Trophoblast cell (in vitro differentiated cells and primary cell): ENCODE measurements around the gene TENM4.

ENCODE experiments used
- DNase-seq, 2 donors: peaks; one replicate each; pipeline ENCODE4 v3.0.0-alpha.2; 2016
- H2AFZ ChIP-seq: 2 replicates; pipeline ENCODE4 v1.6.1; 2013; ENCODE audit warnings: low read length, moderate library complexity, mild to moderate bottlenecking; ENCODE audit not compliant: insufficient read depth, poor library complexity
- H2AK5ac ChIP-seq: 2 replicates; pipeline ENCODE4 v1.6.1; 2013; ENCODE audit warnings: mild to moderate bottlenecking, low read length
- H2BK120ac ChIP-seq: 2 replicates; pipeline ENCODE4 v1.6.1; 2013; ENCODE audit warnings: low read length, mild to moderate bottlenecking, moderate library complexity; ENCODE audit not compliant: insufficient read depth, poor library complexity
- H2BK12ac ChIP-seq: 2 replicates; pipeline ENCODE4 v1.6.1; 2013; ENCODE audit warnings: mild to moderate bottlenecking, low read length, moderate library complexity
- H2BK5ac ChIP-seq: 2 replicates; pipeline ENCODE4 v1.6.1; 2013; ENCODE audit warnings: low read length, low read depth, moderate library complexity, mild to moderate bottlenecking; ENCODE audit not compliant: poor library complexity
- H3K14ac ChIP-seq: 2 replicates; pipeline ENCODE4 v1.6.1; 2013; ENCODE audit warnings: mild to moderate bottlenecking, low read length
- H3K18ac ChIP-seq: 2 replicates; pipeline ENCODE4 v1.6.1; 2013; ENCODE audit warnings: mild to moderate bottlenecking, low read length
- H3K23ac ChIP-seq: 2 replicates; pipeline ENCODE4 v1.6.1; 2013; ENCODE audit warnings: low read length
- H3K27ac ChIP-seq: 2 replicates; pipeline ENCODE4 v1.5.1; 2013; ENCODE audit warnings: low read depth, mild to moderate bottlenecking, inconsistent platforms, low read length, moderate library complexity
- H3K27me3 ChIP-seq: 2 replicates; pipeline ENCODE4 v1.6.1; 2013; ENCODE audit warnings: inconsistent platforms, mild to moderate bottlenecking, low read length, moderate library complexity; ENCODE audit not compliant: insufficient read depth
- H3K36me3 ChIP-seq, 2 experiments: 1 replicate in 1 of 2; 2 replicates in 1 of 2; pipeline ENCODE4 v1.6.1; 2013; ENCODE audit warnings: low read length in 2 of 2, mild to moderate bottlenecking in 2 of 2, moderate library complexity in 1 of 2; ENCODE audit not compliant: insufficient read depth in 2 of 2, control insufficient read depth in 1 of 2
- H3K4ac ChIP-seq: 2 replicates; pipeline ENCODE4 v1.6.1; 2013; ENCODE audit warnings: low read depth, mild to moderate bottlenecking, low read length, moderate library complexity
- H3K4me1 ChIP-seq, 2 experiments: 1 replicate in 1 of 2; 2 replicates in 1 of 2; pipeline ENCODE4 v1.6.1; 2013; ENCODE audit warnings: low read length in 2 of 2, mild to moderate bottlenecking in 2 of 2, moderate library complexity in 1 of 2; ENCODE audit not compliant: insufficient read depth in 2 of 2, control insufficient read depth in 1 of 2
- H3K4me2 ChIP-seq: 2 replicates; pipeline ENCODE4 v1.6.1; 2013; ENCODE audit warnings: inconsistent platforms, mild to moderate bottlenecking, low read length, moderate library complexity
- H3K4me3 ChIP-seq: 2 replicates; pipeline ENCODE4 v1.5.1; 2013; ENCODE audit warnings: mild to moderate bottlenecking, low read depth, low read length, inconsistent platforms
- H3K79me1 ChIP-seq: one replicate; pipeline ENCODE4 v1.6.1; 2013; ENCODE audit warnings: low read length
- H3K79me2 ChIP-seq: 2 replicates; pipeline ENCODE4 v1.6.1; 2013; ENCODE audit warnings: low read length, mild to moderate bottlenecking; ENCODE audit not compliant: control insufficient read depth, insufficient read depth, poor library complexity
- H3K9ac ChIP-seq: 2 replicates; pipeline ENCODE4 v1.6.1; 2013; ENCODE audit warnings: mild to moderate bottlenecking, low read length
- H3K9me3 ChIP-seq: 2 replicates; pipeline ENCODE4 v1.6.1; 2013; ENCODE audit warnings: low read depth, mild to moderate bottlenecking, control low read depth, inconsistent platforms, low read length; ENCODE audit not compliant: insufficient read depth
- H4K12ac ChIP-seq: 2 replicates; pipeline ENCODE4 v1.6.1; 2013; ENCODE audit warnings: low read depth, mild to moderate bottlenecking, low read length, moderate library complexity
- H4K8ac ChIP-seq: 2 replicates; pipeline ENCODE4 v1.6.1; 2013; ENCODE audit warnings: low read depth, mild to moderate bottlenecking, low read length, moderate library complexity
- H4K91ac ChIP-seq: one replicate; pipeline ENCODE4 v1.6.1; 2013; ENCODE audit warnings: low read depth, mild to moderate bottlenecking, low read length, moderate library complexity
- WGBS: extraction: QIAGEN DNeasy Blood & Tissue Kit; methylation state at CpG from one replicate; pipeline ENCODE4 v1.1.7; 2013; ENCODE audit warnings: missing lambda C conversion rate; ENCODE audit not compliant: insufficient read length, insufficient coverage; ENCODE audit errors: extremely low coverage; 5-methylcytosine and 5-hydroxymethylcytosine counted together

Gene TENM4

GRCh38 chr11:79449040-79449439 lies 8.2 kb upstream of the TENM4 start:
- no peak overlapping the region for H3K14ac ChIP-seq
- no peak overlapping the region for H2BK120ac ChIP-seq
- H3K9ac ChIP-seq = no peak overlapping the region
- no peaks in the 10 kb centered on the region for H3K9me3 ChIP-seq
- WGBS = no CpG with 5 or more reads among the region's 5 CpGs
- no peak overlapping the region for H2AFZ ChIP-seq
- no peaks in the 10 kb centered on the region for H3K36me3 ChIP-seq
- H3K79me2 ChIP-seq = no peaks in the 10 kb centered on the region
- H3K27ac ChIP-seq = no peak overlapping the region
- H4K12ac ChIP-seq = no peak overlapping the region
- H3K27me3 ChIP-seq = no peaks in the 10 kb centered on the region
- no peak overlapping the region for H4K91ac ChIP-seq
- no peak overlapping the region for H4K8ac ChIP-seq
- H3K4me2 ChIP-seq = no peak overlapping the region
- no peaks in the 10 kb centered on the region for H3K79me1 ChIP-seq
- no peak overlapping the region for H2BK5ac ChIP-seq
- no peak overlapping the region for H3K23ac ChIP-seq
- no peak overlapping the region for H3K18ac ChIP-seq
- no peak for DNase-seq
- no peaks in the 10 kb centered on the region for H3K4me1 ChIP-seq
- H2BK12ac ChIP-seq = no peak overlapping the region
- no peak overlapping the region for H2AK5ac ChIP-seq
- H3K4ac ChIP-seq = no peak overlapping the region
- H3K4me3 ChIP-seq = no peak overlapping the region

- H3K9me3 ChIP-seq = peaks cover 2% of the 10 kb centered on the region
- no peak overlapping the region for H3K23ac ChIP-seq
- no peaks in the 10 kb centered on the region for H3K79me1 ChIP-seq
- H2BK120ac ChIP-seq = no peak overlapping the region
- no peak overlapping the region for H3K9ac ChIP-seq
- H2BK12ac ChIP-seq = no peak overlapping the region
- H3K4ac ChIP-seq = no peak overlapping the region
- H3K27ac ChIP-seq = no peak overlapping the region
- no peak overlapping the region for H3K4me2 ChIP-seq
- H4K8ac ChIP-seq = no peak overlapping the region
- H3K27me3 ChIP-seq = no peaks in the 10 kb centered on the region
- no peaks in the 10 kb centered on the region for H3K79me2 ChIP-seq
- H2AFZ ChIP-seq = no peak overlapping the region
- no peak overlapping the region for H4K12ac ChIP-seq
- no peaks in the 10 kb centered on the region for H3K4me1 ChIP-seq
- WGBS = no CpG with 5 or more reads among the region's 5 CpGs
- no peak overlapping the region for H3K14ac ChIP-seq
- no peak overlapping the region for H4K91ac ChIP-seq
- no peak overlapping the region for H2BK5ac ChIP-seq
- no peak for DNase-seq
- no peak overlapping the region for H3K18ac ChIP-seq
- no peak overlapping the region for H2AK5ac ChIP-seq
- H3K36me3 ChIP-seq = no peaks in the 10 kb centered on the region
- H3K4me3 ChIP-seq = no peak overlapping the region
Measured at GRCh38 chr11:79447038-79447786, 6.4 kb upstream of the TENM4 start.

- H4K91ac ChIP-seq = no peak overlapping the region
- H2AK5ac ChIP-seq = no peak overlapping the region
- no peak overlapping the region for H3K18ac ChIP-seq
- no peak overlapping the region for H4K8ac ChIP-seq
- H3K14ac ChIP-seq = no peak overlapping the region
- H2AFZ ChIP-seq = no peak overlapping the region
- no peak overlapping the region for H2BK5ac ChIP-seq
- no peak overlapping the region for H4K12ac ChIP-seq
- no peak overlapping the region for H2BK12ac ChIP-seq
- H3K23ac ChIP-seq = no peak overlapping the region
- no peak overlapping the region for H3K27ac ChIP-seq
- H3K4me3 ChIP-seq = no peak overlapping the region
- peaks cover 16% of the 10 kb centered on the region for H3K27me3 ChIP-seq
- no peak overlapping the region for H3K4me2 ChIP-seq
- H2BK120ac ChIP-seq = no peak overlapping the region
- no CpG with 5 or more reads among the region's 1 CpG for WGBS
- H3K4me1 ChIP-seq = peaks cover under 1 to 10% of the 10 kb centered on the region in 2 experiments
- H3K36me3 ChIP-seq = no peaks in the 10 kb centered on the region
- H3K79me1 ChIP-seq = no peaks in the 10 kb centered on the region
- H3K9me3 ChIP-seq = peaks cover 3% of the 10 kb centered on the region
- DNase-seq = peak in 1 of 2 donors; percentile 21
- H3K9ac ChIP-seq = no peak overlapping the region
- no peak overlapping the region for H3K4ac ChIP-seq
- H3K79me2 ChIP-seq = no peaks in the 10 kb centered on the region
Measured at GRCh38 chr11:79444923-79445322, 4.1 kb upstream of the TENM4 start.

GRCh38 chr11:79441461-79441875 lies 638 bp upstream of the TENM4 start:
- no peak overlapping the region for H2AK5ac ChIP-seq
- no peak overlapping the region for H2AFZ ChIP-seq
- H4K91ac ChIP-seq = no peak overlapping the region
- H2BK120ac ChIP-seq = no peak overlapping the region
- H3K4me1 ChIP-seq = peaks cover 22 to 37% of the 10 kb centered on the region in 2 experiments
- H3K9me3 ChIP-seq = peaks cover 3% of the 10 kb centered on the region
- H2BK12ac ChIP-seq = no peak overlapping the region
- no peak overlapping the region for H3K23ac ChIP-seq
- no peaks in the 10 kb centered on the region for H3K79me2 ChIP-seq
- H3K4me3 ChIP-seq = no peak overlapping the region
- WGBS = no CpG with 5 or more reads among the region's 10 CpGs
- H3K36me3 ChIP-seq = no peaks in the 10 kb centered on the region
- H4K8ac ChIP-seq = no peak overlapping the region
- no peak overlapping the region for H3K9ac ChIP-seq
- H3K4me2 ChIP-seq = peak overlapping the region; percentile 100
- peak in 1 of 2 donors; percentile 20 for DNase-seq
- no peak overlapping the region for H3K18ac ChIP-seq
- H3K27me3 ChIP-seq = peaks cover 48% of the 10 kb centered on the region
- no peak overlapping the region for H4K12ac ChIP-seq
- no peak overlapping the region for H2BK5ac ChIP-seq
- H3K14ac ChIP-seq = no peak overlapping the region
- H3K4ac ChIP-seq = no peak overlapping the region
- no peaks in the 10 kb centered on the region for H3K79me1 ChIP-seq
- H3K27ac ChIP-seq = no peak overlapping the region
